Measurements from ENCODE around the gene RBBP5.

DNA sequence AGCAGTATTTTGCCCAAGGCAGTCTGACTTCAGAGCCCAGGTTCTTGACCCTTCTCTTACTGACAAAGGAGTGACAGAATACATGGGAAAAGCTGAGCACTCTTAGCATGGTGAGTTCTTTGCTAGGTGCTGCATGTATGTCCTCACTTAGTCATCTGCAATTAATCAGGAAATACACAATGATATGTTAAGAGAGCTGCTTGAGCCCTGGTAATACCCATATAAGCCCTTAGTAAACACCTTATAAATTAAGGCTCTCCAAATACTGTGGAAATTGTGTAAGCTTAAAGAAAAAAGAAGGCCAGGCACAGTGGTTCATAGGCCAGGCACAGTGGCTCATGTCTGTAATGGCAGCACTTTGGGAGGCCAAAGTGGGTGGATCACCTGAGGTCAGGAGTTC, 23.5 kb downstream of the RBBP5 start:
- TF ChIP-seq POLR2A (IDR thresholded peaks at IDR 0.05; ENCODE audit: low read depth), result no peak
- no peak for TF ChIP-seq POLR2AphosphoS5 (IDR thresholded peaks at IDR 0.05)
- TF ChIP-seq, protein P1, sequence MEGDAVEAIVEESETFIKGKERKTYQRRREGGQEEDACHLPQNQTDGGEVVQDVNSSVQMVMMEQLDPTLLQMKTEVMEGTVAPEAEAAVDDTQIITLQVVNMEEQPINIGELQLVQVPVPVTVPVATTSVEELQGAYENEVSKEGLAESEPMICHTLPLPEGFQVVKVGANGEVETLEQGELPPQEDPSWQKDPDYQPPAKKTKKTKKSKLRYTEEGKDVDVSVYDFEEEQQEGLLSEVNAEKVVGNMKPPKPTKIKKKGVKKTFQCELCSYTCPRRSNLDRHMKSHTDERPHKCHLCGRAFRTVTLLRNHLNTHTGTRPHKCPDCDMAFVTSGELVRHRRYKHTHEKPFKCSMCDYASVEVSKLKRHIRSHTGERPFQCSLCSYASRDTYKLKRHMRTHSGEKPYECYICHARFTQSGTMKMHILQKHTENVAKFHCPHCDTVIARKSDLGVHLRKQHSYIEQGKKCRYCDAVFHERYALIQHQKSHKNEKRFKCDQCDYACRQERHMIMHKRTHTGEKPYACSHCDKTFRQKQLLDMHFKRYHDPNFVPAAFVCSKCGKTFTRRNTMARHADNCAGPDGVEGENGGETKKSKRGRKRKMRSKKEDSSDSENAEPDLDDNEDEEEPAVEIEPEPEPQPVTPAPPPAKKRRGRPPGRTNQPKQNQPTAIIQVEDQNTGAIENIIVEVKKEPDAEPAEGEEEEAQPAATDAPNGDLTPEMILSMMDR (IDR thresholded peaks at IDR 0.05), result no peak

Measured in esophagus muscularis mucosa (tissue), 3 donors.